Mucosa of descending colon (tissue), 3 donors: ENCODE results near the gene TTLL6. TPM values are rescaled to one million over a fixed set of nuclear protein-coding genes. Genes with fewer than 3 reads are reported as not detected.

Experiments
- ATAC-seq: fragments of 200-7000 bp; cut with Tn5 transposase; one replicate; pipeline ENCODE4 v1.9.1; 2020; ENCODE audit warnings: mild to moderate bottlenecking, moderate library complexity
- DNase-seq, 3 donors: peaks; one replicate each; pipeline ENCODE4 v3.0.0-alpha.2; 2020
- H3K36me3 ChIP-seq: fragments of 200-600 bp; one replicate; pipeline ENCODE4 v1.8.0; 2021; ENCODE audit warnings: low read depth, mild to moderate bottlenecking
- H3K4me1 ChIP-seq: fragments of 200-600 bp; one replicate; pipeline ENCODE4 v1.8.0; 2021; ENCODE audit warnings: low read depth, mild to moderate bottlenecking
- H3K4me3 ChIP-seq: fragments of 200-600 bp; one replicate; pipeline ENCODE4 v1.8.0; 2021; ENCODE audit warnings: mild to moderate bottlenecking
- H3K9me3 ChIP-seq: fragments of 200-600 bp; one replicate; pipeline ENCODE4 v1.8.0; 2021; ENCODE audit warnings: mild to moderate bottlenecking
- CTCF ChIP-seq: fragments of 200-600 bp; IDR thresholded peaks from one replicate; pipeline ENCODE4 v1.8.0; 2022; ENCODE audit warnings: antibody characterized with exemption, mild to moderate bottlenecking
- intact Hi-C, 2 donors: fragments of 100-400 bp; cut with DNase I in 1 of 2; cut with micrococcal nuclease in 1 of 2; formaldehyde crosslinking; loops; one replicate each; pipeline versions ENCODE4 v1.11.0 to v1.11.1; 2022; cut with DNase I, micrococcal nuclease
- total RNA-seq, 3 donors: library from RNA; stranded (reverse); fragmentation: NEBNext Ultra II Directional in 2 of 3; extraction: Animal tissue kit (Norgen Biotek cat#: 25700) in 2 of 3; gene quantifications; one replicate each; pipeline versions ENCODE4 v1.2.1 to v1.2.4, GENCODE V29; 2021 to 2023
- donor health status: DM: no; HTN: no; CAD: no; lungs with moderate emphysema.
- donor health status: DM: no; HTN: no; CAD: no.
- donor health status: DM: no; HTN: yes; CAD: no.

TTLL6 gene
- total RNA-seq, 3 donors from 2014 or later, result 10.7 to 25.1 (median 12.2) TPM

DNA sequence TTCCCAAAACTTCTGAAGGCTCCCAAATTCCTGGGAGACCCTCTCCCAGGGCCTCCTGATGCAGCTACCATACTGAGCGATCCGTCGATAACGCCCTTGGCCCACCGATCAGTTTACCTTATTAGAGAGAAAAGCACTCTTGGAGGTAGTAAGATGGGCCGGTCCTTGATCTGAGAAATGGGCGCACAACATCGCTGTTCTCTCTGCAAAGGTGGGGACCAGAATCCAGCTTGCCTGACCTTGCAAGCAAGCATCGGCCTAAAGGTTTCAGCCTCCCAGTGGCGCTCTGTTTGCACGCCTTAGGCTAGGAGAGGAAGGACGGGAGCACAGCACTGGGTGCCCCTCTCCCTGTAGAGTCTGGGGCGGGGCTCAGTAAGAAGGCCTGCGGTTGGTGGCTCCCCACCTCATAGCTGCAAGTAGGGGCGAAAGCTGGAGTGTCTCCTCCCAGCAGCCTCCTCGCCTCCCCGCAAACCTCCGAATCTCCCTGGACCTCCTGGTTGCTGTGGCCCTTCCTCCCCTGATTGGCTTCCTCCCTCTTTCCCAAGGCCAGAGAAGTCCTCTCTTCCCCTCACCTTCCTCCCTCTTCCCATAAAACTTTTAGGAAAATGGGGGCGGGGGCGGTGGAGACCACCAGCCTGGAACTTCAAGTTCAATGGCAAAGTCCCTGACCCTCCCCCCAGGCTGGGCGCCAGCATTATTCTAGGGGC lies 94.7 kb downstream of the TTLL6 start, which contains the start of gene PRAC1:
PRAC1 (minus strand) TSS at position 318 of the 707 bp plus-strand sequence; CDS start at position 192, 126 bp downstream.
- intact Hi-C loops, result loop anchor here (5.0 kb wide), 2 partner anchors 70 to 80 kb away; no protein-coding TSS in a partner anchor
- H3K9me3 ChIP-seq, result no peaks in the 10 kb centered on the region
- ATAC-seq, result peak; percentile 67
- no peaks in the 10 kb centered on the region for H3K36me3 ChIP-seq
- peak; percentile 88 to 89 (median 89) for DNase-seq
- peaks cover 17% of the 10 kb centered on the region for H3K4me1 ChIP-seq
- TF ChIP-seq CTCF, result no peak
- H3K4me3 ChIP-seq, result peak within 1 kb of the TSS; percentile 48

DNA sequence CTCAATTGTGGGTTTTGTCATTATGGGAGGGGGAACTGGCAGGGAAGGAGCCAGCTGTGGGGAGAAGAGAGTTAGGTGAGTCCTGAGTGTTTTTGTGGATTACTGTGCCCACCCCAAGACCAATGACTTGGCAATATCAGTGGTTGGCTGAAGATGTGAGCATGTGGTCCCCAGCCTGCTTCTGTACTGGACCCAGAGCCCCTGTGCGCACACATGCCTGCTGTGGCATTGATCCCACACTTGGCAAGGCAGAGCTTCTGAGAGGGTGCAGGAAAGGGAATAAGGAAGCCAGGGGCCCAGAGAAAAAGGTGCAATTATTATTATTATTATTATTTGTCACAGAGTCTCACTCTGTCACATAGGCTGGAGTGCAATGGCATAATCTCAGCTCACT lies 96.0 kb downstream of the TTLL6 start:
- H3K4me3 ChIP-seq, result no peak overlapping the region
- intact Hi-C loops, result loop anchor here (5.0 kb wide), 2 partner anchors 71 to 81 kb away; no protein-coding TSS in a partner anchor
- no peaks in the 10 kb centered on the region for H3K36me3 ChIP-seq
- H3K4me1 ChIP-seq, result peaks cover 18% of the 10 kb centered on the region
- H3K9me3 ChIP-seq, result no peaks in the 10 kb centered on the region
- DNase-seq (peak in 2 of 3 donors; percentile 44 to 56), ATAC-seq (no peak)
- TF ChIP-seq CTCF, result no peak

DNA sequence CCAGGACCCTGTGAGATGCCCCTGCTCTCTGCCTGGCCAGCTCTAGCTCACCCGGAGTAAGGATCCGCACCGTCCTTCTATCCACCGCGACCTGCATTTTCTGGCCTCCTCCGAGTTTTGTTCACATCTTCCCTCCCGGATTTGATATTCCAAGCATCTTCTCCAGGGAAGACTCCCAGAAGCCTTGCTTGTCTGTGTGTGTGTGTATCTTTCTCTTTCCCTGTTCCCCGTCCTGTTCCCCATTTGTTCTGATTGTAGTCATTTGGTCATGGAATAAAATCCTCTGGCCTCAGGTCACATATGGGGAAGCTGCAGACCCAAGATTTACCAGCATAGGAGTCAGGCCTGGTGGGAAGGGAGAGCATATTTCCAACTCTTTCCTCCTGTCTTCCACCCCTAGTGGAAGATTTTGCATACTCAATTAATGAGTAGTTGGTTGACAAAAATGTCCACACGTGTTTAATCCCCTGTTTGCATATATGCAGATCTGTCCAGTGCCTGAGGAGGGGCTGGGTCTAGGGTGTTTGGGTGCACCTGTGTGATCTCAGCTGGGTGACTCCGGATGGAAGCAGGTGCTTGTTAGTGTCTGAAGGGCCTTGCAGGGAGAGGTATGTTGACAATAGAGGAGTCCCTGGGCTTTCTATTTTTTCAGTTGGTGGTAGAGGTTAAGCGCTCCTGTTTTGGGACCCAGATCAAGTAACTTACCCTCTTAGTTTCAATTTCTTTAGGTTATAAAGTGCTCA lies 96.6 kb downstream of the TTLL6 start:
- peak in 1 of 3 donors; percentile 45 for DNase-seq
- H3K9me3 ChIP-seq, result no peaks in the 10 kb centered on the region
- peak; percentile 6 for ATAC-seq
- intact Hi-C loops, result loop anchor here (5.0 kb wide), 2 partner anchors 72 to 82 kb away; no protein-coding TSS in a partner anchor
- TF ChIP-seq CTCF, result no peak
- peaks cover 22% of the 10 kb centered on the region for H3K4me1 ChIP-seq
- no peak overlapping the region for H3K4me3 ChIP-seq
- no peaks in the 10 kb centered on the region for H3K36me3 ChIP-seq

DNA sequence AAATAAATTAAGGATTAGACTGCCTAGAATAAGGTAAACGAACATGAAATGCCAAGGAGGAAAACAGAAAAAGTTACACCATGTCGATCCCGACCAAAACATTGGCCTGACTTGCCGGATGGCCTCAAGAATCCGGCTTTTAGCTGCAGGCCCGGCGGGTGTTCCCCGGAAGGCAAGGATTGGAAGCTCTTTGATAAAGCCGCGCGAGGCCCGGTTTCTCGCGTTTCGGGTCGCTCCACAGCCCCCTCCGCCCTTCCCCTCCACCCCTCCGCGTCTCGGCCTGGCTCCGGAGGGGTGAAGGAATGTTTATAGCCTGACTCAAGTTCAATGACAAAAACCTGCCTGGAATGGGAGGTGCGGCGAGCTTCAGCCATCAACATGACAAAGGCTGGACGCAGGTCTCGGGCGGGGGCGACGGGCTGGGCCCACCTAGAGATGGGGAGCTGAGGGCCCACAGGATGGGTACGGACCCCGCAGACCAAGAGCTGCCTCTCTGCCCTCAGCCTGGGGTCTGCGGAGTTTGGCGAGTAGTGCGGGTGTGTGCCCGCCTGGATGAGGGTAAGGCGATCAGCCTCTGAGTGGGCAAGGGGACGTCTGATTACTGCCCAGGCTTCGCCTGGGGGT lies 97.3 kb downstream of the TTLL6 start:
- Histone ChIP-seq H3K4me3 (peak overlapping the region; percentile 17), H3K36me3 (no peaks in the 10 kb centered on the region), H3K9me3 (no peaks in the 10 kb centered on the region), H3K4me1 (peaks cover 15% of the 10 kb centered on the region)
- peak; percentile 2 for ATAC-seq
- no peak for TF ChIP-seq CTCF
- intact Hi-C loops, result loop anchor here (5.0 kb wide), 2 partner anchors 73 to 83 kb away; no protein-coding TSS in a partner anchor
- peak; percentile 57 to 64 (median 61) for DNase-seq
